C4-2B (cell line): ENCODE measurements around the gene FEZF1.

Experiments
- CTCF ChIP-seq: fragments of 450-650 bp; conservative IDR thresholded peaks from 2 replicates; pipeline ENCODE4 v1.5.1; 2017; ENCODE audit warnings: mild to moderate bottlenecking
- ZFX ChIP-seq: fragments of 450-650 bp; IDR thresholded peaks from 2 replicates; pipeline ENCODE4 v1.6.1; 2017

GRCh38 chr7:122273117-122273516 lies 31.4 kb downstream of the FEZF1 start:
- TF ChIP-seq ZFX (no peak), CTCF (no peak)
